GM06990 (cell line): ENCODE measurements around the gene PLA1A.

Source experiments
- DNase-seq: peaks from one replicate; pipeline ENCODE4 v3.0.0-alpha.2; 2011; ENCODE audit not compliant: insufficient read length; ENCODE audit errors: extremely low read depth
- H3K27me3 ChIP-seq: replicated peaks from 2 replicates; pipeline ENCODE4 v1.6.0; 2011; ENCODE audit warnings: low read length; ENCODE audit not compliant: control insufficient read depth, insufficient read depth
- H3K36me3 ChIP-seq: 2 replicates; pipeline ENCODE4 v1.5.1; 2011; ENCODE audit warnings: low read length; ENCODE audit not compliant: control insufficient read depth, insufficient read depth
- H3K4me3 ChIP-seq: replicated peaks from 2 replicates; pipeline ENCODE4 v1.5.1; 2011; ENCODE audit warnings: low read depth, mild to moderate bottlenecking, control low read depth, low read length
- CTCF ChIP-seq: IDR thresholded peaks from 2 replicates; pipeline ENCODE4 v1.5.1; 2011; ENCODE audit warnings: low read length, control low read depth, mild to moderate bottlenecking, inconsistent platforms; ENCODE audit not compliant: insufficient read depth, poor library complexity, severe bottlenecking

PLA1A gene

DNA sequence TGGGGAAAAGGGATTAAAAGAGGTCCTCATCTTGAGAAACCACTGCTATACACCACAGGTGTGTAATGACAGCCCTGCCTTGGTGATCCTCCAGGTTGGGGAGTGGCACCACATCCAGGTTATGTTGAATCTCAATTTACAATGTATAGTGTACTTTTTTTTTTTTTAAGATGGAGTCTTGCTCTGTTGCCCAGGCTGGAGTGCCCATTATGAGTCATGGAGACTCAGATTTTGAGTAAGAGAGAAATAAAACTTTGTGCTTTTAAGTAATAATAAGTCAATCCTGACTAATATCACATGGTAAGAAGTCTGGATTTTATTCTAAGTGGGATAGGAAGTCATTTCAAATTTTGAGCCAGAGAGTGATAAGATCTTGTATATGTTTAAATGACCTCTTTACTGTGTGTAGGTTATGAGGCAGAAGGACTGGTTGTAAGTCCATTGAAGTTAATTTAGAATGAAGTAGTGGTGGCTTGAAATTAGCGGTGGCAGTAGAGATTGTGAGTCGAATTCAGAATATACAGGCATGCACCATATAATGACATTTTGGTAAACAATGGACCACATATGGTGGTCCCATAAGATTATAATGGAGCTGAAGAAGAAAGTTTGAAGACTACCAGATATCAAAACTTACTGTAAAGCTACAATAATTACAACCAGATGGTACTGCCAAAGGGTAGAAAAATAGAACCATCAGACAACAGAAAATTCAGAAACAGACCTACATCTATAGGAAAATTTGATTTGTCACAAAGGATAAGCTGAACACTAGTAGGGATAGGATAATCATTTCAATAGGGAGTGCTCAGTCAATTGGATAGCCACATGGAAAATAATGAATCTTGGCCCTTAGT, 42.0 kb downstream of the PLA1A start:
- H3K4me3 ChIP-seq: no peak overlapping the region
- H3K36me3 ChIP-seq: peaks cover 3% of the 10 kb centered on the region
- H3K27me3 ChIP-seq: no peaks in the 10 kb centered on the region
- DNase-seq: peak; percentile 59
- TF ChIP-seq CTCF: no peak

GRCh38 chr3:119641416-119641815, 43.7 kb downstream of the PLA1A start:
- Histone ChIP-seq H3K4me3 (no peak overlapping the region), H3K27me3 (no peaks in the 10 kb centered on the region), H3K36me3 (peaks cover 3% of the 10 kb centered on the region)
- no peak for DNase-seq
- no peak for TF ChIP-seq CTCF

DNA sequence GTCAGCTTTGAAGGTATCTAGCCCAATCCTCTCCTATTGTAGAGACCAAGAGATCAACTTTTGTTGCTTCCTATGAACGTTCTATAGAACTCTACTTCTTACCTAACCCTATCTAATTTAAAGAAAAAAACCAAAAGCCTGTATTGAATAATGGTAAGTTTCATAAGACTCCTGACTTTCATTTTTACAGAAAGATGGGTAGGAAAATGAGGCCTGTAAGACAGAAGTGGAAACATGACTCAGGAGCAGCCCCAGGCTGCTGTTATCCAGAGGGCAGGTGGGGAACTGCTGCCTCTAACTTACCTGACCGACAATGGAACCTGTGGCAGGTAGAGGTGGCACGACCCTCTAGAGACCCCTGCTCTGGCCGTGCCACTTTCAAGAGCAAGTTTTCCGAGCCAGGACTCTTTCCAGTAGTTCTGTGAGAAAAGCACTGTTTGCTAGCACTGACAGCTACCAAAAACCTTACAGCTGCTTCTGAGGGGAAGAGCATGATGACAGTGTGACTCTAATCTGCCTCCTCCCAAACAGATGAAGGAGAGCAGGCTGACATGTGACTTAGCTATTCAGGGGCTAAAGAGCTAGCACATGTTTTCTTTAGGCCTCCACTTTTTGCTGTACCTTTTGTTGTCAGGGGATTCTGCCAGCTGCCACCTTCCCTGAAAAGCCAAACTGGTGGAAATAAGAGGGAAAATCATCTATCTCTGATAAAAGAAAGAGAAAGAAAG, 45.2 kb downstream of the PLA1A start:
- Histone ChIP-seq H3K36me3 (peaks cover 3% of the 10 kb centered on the region), H3K27me3 (no peaks in the 10 kb centered on the region), H3K4me3 (no peak overlapping the region)
- no peak for TF ChIP-seq CTCF
- no peak for DNase-seq

DNA sequence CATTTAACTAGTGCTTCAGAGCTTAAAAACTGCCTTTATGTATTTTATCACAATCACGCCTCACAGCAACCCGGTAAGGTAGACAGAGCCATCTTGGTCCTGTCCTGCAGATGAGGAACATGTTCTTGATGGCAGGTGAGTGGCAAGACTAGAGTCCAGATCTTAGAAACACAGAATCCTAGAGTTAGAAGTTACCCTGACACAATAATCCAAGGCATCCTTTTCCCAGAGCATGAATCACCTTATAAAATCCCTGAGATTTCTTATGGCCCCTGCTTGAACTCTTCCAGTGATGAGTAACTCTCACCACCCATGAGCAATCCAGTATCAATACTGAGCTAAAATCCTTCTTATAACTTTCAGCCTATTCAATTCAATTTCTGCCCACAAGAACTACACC, 45.8 kb downstream of the PLA1A start:
- H3K27me3 ChIP-seq: no peaks in the 10 kb centered on the region
- H3K36me3 ChIP-seq: peaks cover 3% of the 10 kb centered on the region
- no peak for TF ChIP-seq CTCF
- DNase-seq: no peak
- H3K4me3 ChIP-seq: no peak overlapping the region

GRCh38 chr3:119644481-119644880, 46.8 kb downstream of the PLA1A start:
- H3K27me3 ChIP-seq: no peaks in the 10 kb centered on the region

More at GRCh38 chr3:119644481-119644880, 46.8 kb downstream of the PLA1A start:
- no peak for TF ChIP-seq CTCF
- no peak for DNase-seq
- Histone ChIP-seq H3K36me3 (peaks cover 3% of the 10 kb centered on the region), H3K4me3 (no peak overlapping the region)
